ENCODE measurements around the gene MCFD2. TPM values are rescaled to one million over a fixed set of nuclear protein-coding genes. Genes with fewer than 3 reads are reported as not detected.

MCFD2 gene
- polyA plus RNA-seq, 1 of the 3 experiments (the other 2 are of a cell fraction) = 88.2 TPM

- Histone ChIP-seq H3K9me2 (no peaks in the 10 kb centered on the region), H3K4me3 (ENCODE audit: low read depth in 2 of 2, low read length in 1 of 2) (no peak overlapping the region), H3K9me3 (peaks cover 17% of the 10 kb centered on the region), H4K20me1 (ENCODE audit: insufficient read depth) (no peaks in the 10 kb centered on the region), H3F3A (replicated peaks; ENCODE audit: insufficient read depth) (no peaks in the 10 kb centered on the region), H3K27me3 (ENCODE audit: insufficient read depth) (no peaks in the 10 kb centered on the region), H3K27ac (ENCODE audit: low read depth in 2 of 2, low read length in 1 of 2) (peak overlapping the region in 1 of 2 experiments; percentile 25; a peak in 1 of 4 replicates), H2AFZ (ENCODE audit: low read depth) (no peak overlapping the region), H3K9ac (no peak overlapping the region), H3K79me2 (ENCODE audit: insufficient read depth) (peaks cover 4% of the 10 kb centered on the region), H3K36me3 (replicated peaks in 1 of 2; ENCODE audit: control insufficient read depth in 1 of 2, insufficient read depth in 2 of 2, low read length in 1 of 2) (peaks cover 0 to 8% of the 10 kb centered on the region in 2 experiments), H3K4me1 (ENCODE audit: control insufficient read depth in 1 of 2, insufficient read depth in 2 of 2, low read depth in 1 of 2, low read length in 1 of 2) (peaks cover 0 to 7% of the 10 kb centered on the region in 2 experiments; a peak in 1 of 4 replicates), H3K4me2 (no peak overlapping the region)
- DNase-seq = no peak
- POLR2A ChIA-PET = no interaction called here
- TF ChIP-seq ELF1 (IDR thresholded peaks at IDR 0.05) (no peak), TCF12 (IDR thresholded peaks at IDR 0.05) (no peak), FOXJ3 (CRISPR knock-in tag; IDR thresholded peaks at IDR 0.05) (no peak), FOSL2 (IDR thresholded peaks at IDR 0.05; ENCODE audit: borderline replicate concordance, low read depth) (no peak), NFIC (IDR thresholded peaks at IDR 0.05; ENCODE audit: borderline replicate concordance) (no peak), NRF1 (IDR thresholded peaks at IDR 0.05; ENCODE audit: low read depth, low read length) (no peak), POLR2AphosphoS5 (IDR thresholded peaks at IDR 0.05; ENCODE audit: low read depth, low read length) (no peak), USF2 (IDR thresholded peaks at IDR 0.05; ENCODE audit: borderline replicate concordance, low read depth, low read length) (no peak), MXI1 (IDR thresholded peaks at IDR 0.05; ENCODE audit: low read depth, low read length) (no peak), YY1 (IDR thresholded peaks at IDR 0.05; ENCODE audit: low read depth) (no peak), RFX5 (IDR thresholded peaks at IDR 0.05; ENCODE audit: low read length) (no peak)
- TF ChIP-seq, protein P1, sequence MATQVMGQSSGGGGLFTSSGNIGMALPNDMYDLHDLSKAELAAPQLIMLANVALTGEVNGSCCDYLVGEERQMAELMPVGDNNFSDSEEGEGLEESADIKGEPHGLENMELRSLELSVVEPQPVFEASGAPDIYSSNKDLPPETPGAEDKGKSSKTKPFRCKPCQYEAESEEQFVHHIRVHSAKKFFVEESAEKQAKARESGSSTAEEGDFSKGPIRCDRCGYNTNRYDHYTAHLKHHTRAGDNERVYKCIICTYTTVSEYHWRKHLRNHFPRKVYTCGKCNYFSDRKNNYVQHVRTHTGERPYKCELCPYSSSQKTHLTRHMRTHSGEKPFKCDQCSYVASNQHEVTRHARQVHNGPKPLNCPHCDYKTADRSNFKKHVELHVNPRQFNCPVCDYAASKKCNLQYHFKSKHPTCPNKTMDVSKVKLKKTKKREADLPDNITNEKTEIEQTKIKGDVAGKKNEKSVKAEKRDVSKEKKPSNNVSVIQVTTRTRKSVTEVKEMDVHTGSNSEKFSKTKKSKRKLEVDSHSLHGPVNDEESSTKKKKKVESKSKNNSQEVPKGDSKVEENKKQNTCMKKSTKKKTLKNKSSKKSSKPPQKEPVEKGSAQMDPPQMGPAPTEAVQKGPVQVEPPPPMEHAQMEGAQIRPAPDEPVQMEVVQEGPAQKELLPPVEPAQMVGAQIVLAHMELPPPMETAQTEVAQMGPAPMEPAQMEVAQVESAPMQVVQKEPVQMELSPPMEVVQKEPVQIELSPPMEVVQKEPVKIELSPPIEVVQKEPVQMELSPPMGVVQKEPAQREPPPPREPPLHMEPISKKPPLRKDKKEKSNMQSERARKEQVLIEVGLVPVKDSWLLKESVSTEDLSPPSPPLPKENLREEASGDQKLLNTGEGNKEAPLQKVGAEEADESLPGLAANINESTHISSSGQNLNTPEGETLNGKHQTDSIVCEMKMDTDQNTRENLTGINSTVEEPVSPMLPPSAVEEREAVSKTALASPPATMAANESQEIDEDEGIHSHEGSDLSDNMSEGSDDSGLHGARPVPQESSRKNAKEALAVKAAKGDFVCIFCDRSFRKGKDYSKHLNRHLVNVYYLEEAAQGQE (IDR thresholded peaks at IDR 0.05; ENCODE audit: low read depth, low read length) = no peak
- TF ChIP-seq, protein P2, sequence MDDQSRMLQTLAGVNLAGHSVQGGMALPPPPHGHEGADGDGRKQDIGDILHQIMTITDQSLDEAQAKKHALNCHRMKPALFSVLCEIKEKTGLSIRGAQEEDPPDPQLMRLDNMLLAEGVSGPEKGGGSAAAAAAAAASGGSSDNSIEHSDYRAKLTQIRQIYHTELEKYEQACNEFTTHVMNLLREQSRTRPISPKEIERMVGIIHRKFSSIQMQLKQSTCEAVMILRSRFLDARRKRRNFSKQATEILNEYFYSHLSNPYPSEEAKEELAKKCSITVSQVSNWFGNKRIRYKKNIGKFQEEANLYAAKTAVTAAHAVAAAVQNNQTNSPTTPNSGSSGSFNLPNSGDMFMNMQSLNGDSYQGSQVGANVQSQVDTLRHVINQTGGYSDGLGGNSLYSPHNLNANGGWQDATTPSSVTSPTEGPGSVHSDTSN (IDR thresholded peaks at IDR 0.05) = no peak
- TF ChIP-seq, protein P3, sequence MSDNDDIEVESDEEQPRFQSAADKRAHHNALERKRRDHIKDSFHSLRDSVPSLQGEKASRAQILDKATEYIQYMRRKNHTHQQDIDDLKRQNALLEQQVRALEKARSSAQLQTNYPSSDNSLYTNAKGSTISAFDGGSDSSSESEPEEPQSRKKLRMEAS (IDR thresholded peaks at IDR 0.05; ENCODE audit: low read depth) = no peak
- CTCF ChIA-PET = interaction anchor here (0.6 to 12.2 kb wide), 5 partner anchors 11 to 903 kb away, joined by 3 to 107 read pairs (median 4); no protein-coding TSS in a partner anchor
- WGBS (ENCODE audit: low lambda C conversion rate) = 92% methylated on average over 4 of the region's 4 CpGs
Observed at GRCh38 chr2:46922606-46923005, 7.0 kb upstream of the MCFD2 start.

Measured in SK-N-SH (cell line).